GM19025 (cell line): ENCODE measurements around the gene IMPDH2.

ENCODE experiments used
- ATAC-seq: cut with Tn5 transposase; IDR thresholded peaks from one replicate; pipeline ENCODE4 v1.9.1; 2021; ENCODE audit warnings: mild to moderate bottlenecking, low read depth, moderate library complexity; ENCODE audit not compliant: unreplicated experiment

Gene IMPDH2

DNA sequence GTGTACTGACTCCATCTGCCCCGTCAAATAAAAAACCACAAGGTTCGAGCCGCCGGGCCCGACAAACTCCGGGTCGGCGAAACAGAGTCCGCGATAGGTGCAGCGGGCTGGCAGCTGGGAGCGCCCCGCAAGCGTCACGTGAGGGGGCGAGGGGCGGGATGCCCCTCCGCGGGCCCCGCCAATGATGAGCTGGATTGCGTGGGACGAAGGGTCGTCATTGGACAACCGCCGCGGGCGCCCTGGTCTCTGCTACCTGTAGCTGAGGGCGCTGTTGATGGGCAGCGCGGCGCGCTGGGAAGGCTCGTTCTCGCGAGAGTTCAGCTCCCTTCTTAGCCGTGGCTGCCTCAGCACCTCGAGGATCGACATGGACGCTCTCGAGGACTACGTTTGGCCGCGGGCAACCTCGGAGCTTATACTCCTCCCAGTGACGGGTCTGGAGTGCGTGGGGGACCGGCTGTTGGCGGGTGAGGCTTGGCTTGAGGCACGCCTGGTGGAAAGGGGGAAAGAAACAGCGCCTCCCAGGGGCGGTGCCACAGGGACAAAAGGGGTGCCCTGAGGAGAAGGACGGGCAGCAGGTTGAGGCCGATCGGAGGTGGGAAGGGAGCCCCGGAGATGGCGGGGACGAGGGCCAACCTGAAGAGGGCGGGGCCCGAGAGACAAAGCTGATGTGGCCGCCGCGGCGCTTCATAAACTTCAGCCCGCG is 22.0 kb downstream of the IMPDH2 start, which contains the start of gene WDR6:
TSS of gene WDR6 (plus strand) at position 324 of the 703 bp plus-strand sequence. CDS start at position 365, 41 bp downstream.
- peak; percentile 87 for ATAC-seq

DNA sequence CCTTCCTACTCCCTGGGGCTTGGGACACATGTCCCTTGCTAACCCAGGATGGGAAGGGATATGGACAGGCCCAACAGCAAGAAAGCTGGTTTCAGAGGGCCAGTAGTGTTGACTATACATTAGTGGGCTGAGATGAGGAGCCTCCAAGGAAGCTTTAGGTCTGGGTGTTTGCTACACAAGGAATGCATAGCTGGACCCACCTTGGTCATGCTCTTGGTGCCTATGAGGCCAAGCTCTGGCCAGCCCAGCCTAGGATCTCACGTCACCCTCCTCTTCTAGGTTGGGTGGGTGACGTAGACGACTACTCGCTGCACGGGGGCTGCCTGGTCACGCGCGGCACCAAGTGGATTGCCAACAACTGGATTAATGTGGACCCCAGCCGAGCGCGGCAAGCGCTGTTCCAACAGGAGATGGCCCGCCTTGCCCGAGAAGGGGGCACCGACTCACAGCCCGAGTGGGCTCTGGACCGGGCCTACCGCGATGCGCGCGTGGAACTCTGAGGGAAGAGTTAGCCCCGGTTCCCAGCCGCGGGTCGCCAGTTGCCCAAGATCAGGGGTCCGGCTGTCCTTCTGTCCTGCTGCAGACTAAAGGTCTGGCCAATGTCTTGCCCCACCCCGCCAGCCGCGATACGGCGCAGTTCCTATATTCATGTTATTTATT is 22.7 kb downstream of the IMPDH2 start:
- no peak for ATAC-seq

- ATAC-seq, result no peak
Measured at GRCh38 chr3:49005998-49006397, 23.2 kb downstream of the IMPDH2 start.

DNA sequence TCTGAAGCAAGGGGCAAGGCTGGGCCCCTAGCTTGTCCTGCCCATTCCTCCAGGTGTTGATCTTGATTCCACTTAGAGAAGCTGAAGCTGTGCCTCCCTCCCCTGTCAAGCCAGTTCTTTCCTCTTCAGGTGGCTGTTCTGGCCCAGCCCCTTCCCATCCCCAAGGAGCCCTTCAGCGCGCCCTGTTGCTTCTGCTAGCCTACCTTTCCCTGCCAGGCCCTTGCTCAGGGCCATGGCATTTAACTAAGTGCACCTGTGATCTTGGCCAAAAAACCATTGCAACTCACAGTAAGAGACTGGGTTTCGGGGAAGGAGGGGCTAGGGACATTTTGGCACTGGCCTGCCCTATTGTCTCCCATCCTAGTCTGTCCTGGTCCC is 23.9 kb downstream of the IMPDH2 start:
- no peak for ATAC-seq

DNA sequence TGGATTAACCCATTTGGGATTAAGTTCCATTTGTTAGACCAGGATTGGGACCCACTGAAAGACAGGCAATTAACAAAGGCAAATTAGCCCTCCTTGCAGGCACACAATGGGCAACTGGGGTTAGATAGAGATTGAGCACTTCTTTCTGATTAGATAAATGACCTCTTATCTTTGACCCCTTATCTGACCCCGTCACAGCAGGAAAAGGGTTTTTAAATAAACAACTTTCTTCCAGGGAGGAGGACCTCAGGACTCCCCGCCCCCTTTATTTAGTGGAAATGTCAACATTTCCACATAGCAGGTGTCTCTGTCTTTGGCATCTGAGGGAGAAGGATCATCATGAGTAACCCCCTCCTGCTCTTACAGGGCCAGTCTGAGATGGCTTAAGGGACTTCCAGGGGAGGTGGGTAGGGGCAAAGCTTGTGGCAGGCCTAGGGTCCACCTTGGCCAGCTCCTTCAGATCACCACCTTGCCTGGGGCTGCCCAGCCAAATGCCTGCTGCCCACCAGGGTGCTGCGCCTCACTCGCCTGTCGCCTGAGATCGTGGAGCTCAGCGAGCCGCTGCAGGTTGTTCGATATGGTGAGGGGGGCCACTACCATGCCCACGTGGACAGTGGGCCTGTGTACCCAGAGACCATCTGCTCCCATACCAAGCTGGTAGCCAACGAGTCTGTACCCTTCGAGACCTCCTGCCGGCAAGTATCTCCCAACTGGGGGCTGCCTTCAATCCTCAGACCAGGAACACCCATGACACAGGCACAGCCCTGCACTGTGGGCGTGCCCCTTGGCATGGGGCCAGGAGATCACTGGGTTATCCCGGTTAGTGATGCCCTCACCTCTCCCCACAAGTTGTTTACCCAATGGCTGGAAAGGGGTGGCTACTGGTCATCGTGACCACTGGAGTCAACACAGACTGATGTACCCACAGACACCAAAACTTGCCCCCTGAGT is 24.6 kb downstream of the IMPDH2 start:
- no peak for ATAC-seq

DNA sequence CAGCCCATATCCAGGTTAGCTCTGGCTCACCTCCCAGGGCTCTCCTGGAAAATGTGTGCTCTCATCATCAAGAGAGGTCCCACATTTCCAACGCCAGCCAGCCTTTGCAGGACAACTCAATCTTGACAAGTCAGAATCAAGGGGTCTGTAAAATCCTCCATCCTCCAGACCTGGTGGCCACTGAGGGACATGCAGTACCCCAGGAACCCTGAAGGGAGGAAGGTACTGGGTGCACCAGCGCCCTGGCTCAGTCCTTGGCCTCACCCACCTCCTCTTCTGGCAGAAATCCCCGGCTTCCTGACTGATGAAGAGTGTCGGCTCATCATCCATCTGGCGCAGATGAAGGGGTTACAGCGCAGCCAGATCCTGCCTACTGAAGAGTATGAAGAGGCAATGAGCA is 28.0 kb downstream of the IMPDH2 start:
- no peak for ATAC-seq

DNA sequence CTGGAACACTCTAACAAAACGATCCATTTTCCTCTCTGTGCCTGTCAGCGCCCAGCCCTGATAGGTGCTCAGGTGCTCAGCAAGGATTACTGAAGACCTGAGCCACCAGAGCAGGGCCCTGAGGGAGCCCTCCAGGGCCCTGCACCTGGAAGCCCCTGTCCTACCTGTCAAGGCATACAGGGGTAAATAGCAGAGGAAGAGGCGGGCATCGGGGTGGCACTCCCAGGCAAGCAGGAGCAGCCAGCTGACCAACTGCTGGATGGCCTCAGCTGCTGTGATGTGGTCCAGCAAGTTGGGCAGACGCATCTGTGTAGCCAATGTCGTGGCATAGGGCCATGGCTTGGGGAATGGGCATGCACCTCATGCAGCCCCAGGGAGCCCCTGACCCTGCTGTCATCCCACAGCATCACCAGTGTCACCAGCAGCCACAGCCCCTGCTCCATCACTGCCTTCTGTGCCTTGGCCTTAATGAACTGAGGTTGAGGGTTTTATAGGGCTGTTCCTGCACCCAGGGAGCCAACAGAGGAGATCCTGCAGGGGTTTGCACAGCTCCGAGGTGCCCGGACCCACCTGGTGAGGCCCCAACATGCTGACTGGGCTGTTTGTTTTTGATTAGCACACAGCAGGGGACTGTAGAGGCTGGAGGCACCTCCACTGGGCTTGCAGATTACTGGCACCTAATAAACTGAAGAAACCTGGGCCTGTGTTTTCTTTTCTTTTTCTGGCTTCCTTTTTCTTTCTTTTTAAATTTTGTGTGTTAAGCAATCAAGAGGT is 29.9 kb downstream of the IMPDH2 start:
- no peak for ATAC-seq

DNA sequence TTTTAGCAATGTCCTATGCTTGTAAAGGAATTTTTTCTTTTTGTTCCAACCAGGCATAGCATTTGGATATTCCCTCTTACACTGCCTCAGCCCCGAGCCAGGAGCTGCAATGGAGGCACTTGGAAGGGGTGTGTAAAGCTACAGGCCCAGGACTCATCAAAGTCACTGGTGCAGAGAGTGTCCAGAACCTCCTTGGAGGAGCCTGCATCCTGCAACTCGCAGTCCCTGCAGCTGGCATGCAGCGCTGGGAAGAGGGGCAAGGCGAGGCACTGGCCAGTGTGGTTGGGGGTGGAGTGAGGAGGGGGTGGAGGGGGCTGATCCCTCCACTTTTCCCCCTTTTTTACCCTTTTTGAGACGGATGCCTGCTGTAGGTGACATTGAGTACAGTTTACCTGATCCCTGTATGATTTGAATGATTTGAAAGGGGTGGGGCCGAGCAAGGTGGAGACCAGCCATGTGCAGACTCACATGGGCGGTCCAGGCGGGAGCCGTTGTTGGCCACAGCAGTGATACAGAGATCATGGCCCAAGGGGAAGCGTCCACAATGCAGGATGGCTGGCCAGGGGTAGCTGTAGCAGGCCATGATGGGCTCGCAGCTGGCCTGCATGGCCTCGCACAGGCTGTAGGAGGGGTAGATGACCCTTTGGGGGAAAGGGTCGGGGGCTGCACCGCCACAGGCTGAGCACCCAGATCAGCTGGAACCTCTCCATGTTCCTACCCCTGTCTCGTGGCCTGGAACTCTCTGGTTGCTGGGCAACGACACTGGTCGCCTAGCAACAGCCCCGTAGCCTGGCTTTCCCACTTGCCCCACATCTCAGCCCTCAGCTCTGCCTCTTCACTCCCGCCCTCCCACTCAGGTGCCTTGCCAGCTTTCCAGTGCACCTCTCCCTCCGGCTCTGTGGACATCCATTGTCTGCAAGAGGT is 31.2 kb downstream of the IMPDH2 start:
- no peak for ATAC-seq

GRCh38 chr3:48997102-48997635 is 32.0 kb downstream of the IMPDH2 start:
- no peak for ATAC-seq

DNA sequence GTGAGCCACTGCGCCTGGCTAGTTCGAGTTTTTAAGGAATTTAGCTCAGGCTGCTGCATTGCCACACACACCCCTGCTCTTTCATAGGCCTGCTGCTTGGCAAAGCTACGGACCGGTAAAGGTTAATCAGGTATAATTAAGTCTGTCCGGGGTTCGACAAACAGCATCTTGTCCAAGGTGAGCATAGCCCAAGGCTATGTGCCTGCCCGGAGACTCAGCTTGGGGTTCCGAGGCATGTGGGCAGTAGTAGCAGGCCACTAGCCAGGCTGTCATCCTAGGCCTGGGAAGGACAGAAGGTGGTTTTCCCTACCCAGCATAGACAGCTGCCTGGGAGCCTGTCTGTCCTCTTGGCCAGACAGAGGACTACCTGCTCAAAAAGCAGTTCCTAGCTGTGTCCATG is 32.6 kb downstream of the IMPDH2 start:
- no peak for ATAC-seq

DNA sequence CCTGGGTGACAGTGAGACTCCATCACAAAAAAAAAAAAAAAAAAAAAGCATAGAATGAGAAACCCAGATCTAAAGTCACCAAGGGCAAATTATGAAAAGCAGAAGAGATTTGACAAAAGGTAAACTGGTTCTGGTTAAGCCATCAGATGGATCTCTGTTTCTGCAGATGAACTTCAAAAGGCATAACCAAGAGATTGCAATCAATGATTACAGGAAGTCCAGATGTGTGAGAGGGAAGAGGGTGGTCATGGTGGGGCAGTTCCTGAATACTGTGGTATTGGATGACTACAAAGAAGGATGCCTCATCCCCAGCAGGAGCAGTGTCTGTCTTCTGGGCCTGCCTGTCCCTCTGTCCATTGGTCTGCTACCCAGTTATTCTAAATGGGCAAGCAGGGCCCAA is 35.4 kb downstream of the IMPDH2 start:
- ATAC-seq, result no peak

DNA sequence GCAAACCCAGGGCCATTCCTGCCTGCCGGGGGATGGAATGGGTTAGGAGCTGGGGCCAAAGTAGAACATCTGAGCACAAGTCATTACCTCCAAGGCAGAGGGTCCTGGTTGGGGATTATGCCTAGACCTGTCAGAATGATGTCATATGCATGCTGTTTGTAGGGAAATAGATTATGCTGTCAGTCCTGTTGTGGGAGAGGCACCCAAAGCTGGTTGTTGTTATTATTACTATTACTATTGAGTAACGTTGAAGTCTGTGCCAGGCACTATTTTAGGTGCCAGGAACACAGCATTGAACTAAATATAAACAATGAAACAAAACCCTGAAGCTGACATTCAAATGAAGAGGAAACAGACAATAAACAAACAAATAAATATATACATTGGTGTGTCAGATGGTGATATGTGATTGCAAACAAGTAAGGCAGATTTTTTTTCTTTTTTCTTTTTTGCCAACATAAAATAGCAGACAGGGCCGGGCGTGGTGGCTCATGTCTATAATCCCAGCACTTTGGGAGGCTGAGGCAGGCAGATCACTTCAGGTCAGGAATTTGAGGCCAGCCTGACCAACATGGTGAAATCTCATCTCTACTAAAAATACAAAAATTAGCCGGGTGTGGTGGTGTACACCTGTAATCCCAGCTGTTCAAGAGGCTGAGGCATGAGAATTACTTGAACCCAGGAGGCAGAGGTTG is 37.2 kb downstream of the IMPDH2 start:
- no peak for ATAC-seq

- peak; percentile 17 for ATAC-seq
Measured at GRCh38 chr3:48990636-48991469, 38.3 kb downstream of the IMPDH2 start.

GRCh38 chr3:48989796-48990635 is 39.2 kb downstream of the IMPDH2 start, which contains the start of gene P4HTM:
P4HTM (plus strand) TSS chr3:48990241; CDS start chr3:48990257, 16 bp downstream.
- peak; percentile 59 for ATAC-seq

DNA sequence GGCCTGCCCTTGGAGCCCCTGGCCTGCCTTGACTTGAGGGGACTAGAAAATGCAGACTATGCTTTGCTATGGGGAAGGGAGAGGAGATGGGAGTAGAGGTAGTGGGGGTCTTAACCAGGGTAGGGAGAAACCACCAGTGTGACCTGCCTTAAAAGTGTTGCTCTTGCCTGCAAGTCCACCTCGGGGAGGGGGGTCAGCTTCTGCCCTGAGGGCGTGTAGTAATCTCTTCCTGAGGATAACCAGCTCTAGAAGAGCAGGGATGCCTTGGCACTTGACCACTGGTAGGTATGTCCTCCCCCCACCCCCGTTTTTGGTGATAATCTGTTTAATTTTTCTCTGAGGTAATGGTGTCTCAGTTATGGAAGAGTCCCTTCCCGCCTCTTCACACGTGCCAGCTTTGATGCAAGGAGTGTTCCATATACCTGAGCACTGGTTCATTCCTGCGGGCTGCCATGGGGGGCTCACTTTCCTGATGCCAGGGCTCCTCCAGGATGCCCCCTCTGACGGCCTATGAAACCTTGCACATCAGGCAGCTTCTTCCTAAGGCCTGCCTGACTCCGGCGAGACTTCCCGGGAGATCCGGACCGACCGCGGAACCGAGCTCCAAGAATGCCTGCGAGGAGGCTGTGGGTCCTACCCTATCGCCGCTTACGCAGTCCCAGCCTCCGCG is 39.9 kb downstream of the IMPDH2 start:
- ATAC-seq, result no peak

GRCh38 chr3:48985831-48986376 is 43.3 kb downstream of the IMPDH2 start:
- no peak for ATAC-seq
